ENCODE results near the gene PDRG1.

DNA sequence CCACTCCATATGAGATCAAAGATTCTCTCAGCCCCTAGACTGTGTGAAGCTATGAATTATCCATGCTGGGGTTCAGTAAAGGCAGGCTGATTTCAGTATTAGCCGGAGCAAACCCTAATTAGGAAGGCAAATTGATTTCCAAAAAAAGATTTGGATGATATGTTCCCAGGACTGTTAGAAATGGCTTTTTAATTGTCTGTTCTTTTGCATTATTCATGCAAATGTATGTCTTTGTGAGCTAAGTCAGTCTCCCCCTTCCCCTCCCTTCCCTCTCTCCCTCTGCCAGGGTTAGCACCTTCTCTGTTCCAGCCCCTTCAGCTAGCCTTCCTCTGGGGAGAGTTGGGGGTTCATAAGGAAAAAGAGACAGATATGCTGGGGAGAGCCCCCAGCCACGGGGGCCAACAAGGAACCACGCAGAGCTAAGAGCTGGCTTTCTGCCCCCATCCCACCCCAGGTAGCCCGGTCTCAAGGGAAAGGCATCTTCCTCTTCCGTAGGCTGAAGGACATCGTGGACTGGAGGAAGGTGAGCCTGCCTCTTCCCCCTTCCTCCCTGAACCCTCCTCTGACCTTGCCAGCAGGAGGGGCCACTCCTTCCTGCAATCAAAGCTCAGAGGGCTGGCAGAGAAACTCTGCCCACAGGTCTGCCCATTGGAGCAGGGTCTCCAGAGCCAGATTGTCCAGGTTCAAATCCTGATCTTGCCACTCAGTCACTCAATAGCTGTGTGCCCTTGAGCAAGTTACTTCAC is 32.3 kb downstream of the PDRG1 start:
- TF ChIP-seq POLR2AphosphoS5 (IDR thresholded peaks at IDR 0.05) (no peak), CTCF (IDR thresholded peaks at IDR 0.05) (no peak)

Measured in prostate gland (tissue), 2 donors.